T-helper 1 cell treated with Interleukin-12 subunit alpha and Interleukin-12 subunit beta and Interleukin-4 antibody, amounts not matched to agents 30 ng/mL and 1 ng/mL, for 36 hours (primary cell): ENCODE measurements around the gene CD109. TPM values are rescaled to one million over a fixed set of nuclear protein-coding genes. Genes with fewer than 3 reads are reported as not detected.
"Not testable (repeated sequence)": the region's sequence is repeated elsewhere in the genome, so short reads cannot be mapped to it uniquely, and the experiment has no call there.

ENCODE experiments used
- intact Hi-C: fragments of 100-400 bp; cut with micrococcal nuclease; formaldehyde crosslinking; loops from one replicate; pipeline ENCODE4 v1.15.1; 2024
- total RNA-seq: library from RNA; stranded (reverse); gene quantifications from 2 replicates; pipeline ENCODE4 v1.2.3, GENCODE V29; 2022

The CD109 gene
- 11.0 and 11.5 TPM in 2 replicates for total RNA-seq

- intact Hi-C loops = loop anchor here (1.0 to 2.0 kb wide), 7 partner anchors 21 to 1547 kb away; partner anchors contain the start of genes CGAS, COX7A2 and EEF1A1
Observed at GRCh38 chr6:73695619-73696421, at the start of gene CD109. CD109 (plus strand) TSS chr6:73696203; CDS start chr6:73696216, 13 bp downstream.

- intact Hi-C loops = no loop called here
Observed at GRCh38 chr6:73648166-73648565, 47.8 kb upstream of the CD109 start.

- intact Hi-C loops = loop anchor here (5.0 kb wide), 1 partner anchor 1953 kb away; the partner anchor contains the start of gene SENP6
Observed at GRCh38 chr6:73649783-73650182, 46.2 kb upstream of the CD109 start.

- intact Hi-C loops = loop anchor here (1.0 to 5.0 kb wide), 7 partner anchors 8 to 1949 kb away; partner anchors contain the start of genes KCNQ5, MTO1 and SENP6
Observed at GRCh38 chr6:73652637-73653570, 43.1 kb upstream of the CD109 start.

- intact Hi-C loops = loop anchor here (1.0 to 5.0 kb wide), 16 partner anchors 8 to 1949 kb away; partner anchors contain the start of genes CGAS, COX7A2, EEF1A1 and KCNQ5
Observed at GRCh38 chr6:73653571-73654424, 42.2 kb upstream of the CD109 start, which contains the start of gene SLC17A5. SLC17A5 (minus strand) TSS chr6:73653992; CDS start chr6:73653886, 106 bp downstream.

- intact Hi-C loops = loop anchor here (2.0 kb wide), 1 partner anchor 19 kb away; no protein-coding TSS in a partner anchor
Observed at GRCh38 chr6:73655341-73655917, 40.6 kb upstream of the CD109 start.

GRCh38 chr6:73656531-73657145 is 39.4 kb upstream of the CD109 start:
- intact Hi-C loops = no loop called here

GRCh38 chr6:73657201-73657600 is 38.8 kb upstream of the CD109 start:
- intact Hi-C loops = no loop called here

GRCh38 chr6:73664701-73665100 is 31.3 kb upstream of the CD109 start:
- intact Hi-C loops = no loop called here

- intact Hi-C loops = no loop called here
Observed at GRCh38 chr6:73665686-73666319, 30.2 kb upstream of the CD109 start.

- intact Hi-C loops = no loop called here
Observed at GRCh38 chr6:73666393-73666792, 29.6 kb upstream of the CD109 start.

GRCh38 chr6:73667798-73668197 is 28.2 kb upstream of the CD109 start:
- intact Hi-C loops = no loop called here

- intact Hi-C loops = no loop called here
Observed at GRCh38 chr6:73669005-73669404, 27.0 kb upstream of the CD109 start.

- intact Hi-C loops = no loop called here
Observed at GRCh38 chr6:73671911-73672685, 23.9 kb upstream of the CD109 start.

- intact Hi-C loops = loop anchor here (1.0 to 2.0 kb wide), 5 partner anchors 20 to 1534 kb away; no protein-coding TSS in a partner anchor
Observed at GRCh38 chr6:73675466-73676098, 20.4 kb upstream of the CD109 start.

GRCh38 chr6:73679009-73679408 is 17.0 kb upstream of the CD109 start:
- intact Hi-C loops = no loop called here

GRCh38 chr6:73679846-73680245 is 16.2 kb upstream of the CD109 start:
- intact Hi-C loops = not testable (repeated sequence)
